Smooth muscle cell of trachea (primary cell): ENCODE results near the gene TSPY8. TPM values are rescaled to one million over a fixed set of nuclear protein-coding genes. Genes with fewer than 3 reads are reported as not detected.

Source experiments
- total RNA-seq: library from RNA; depleted of rRNA; stranded (reverse); fragments of >200 nt; gene quantifications from 2 replicates; pipeline ENCODE4 v1.2.1, GENCODE V29; 2014

The TSPY8 gene, protein sequence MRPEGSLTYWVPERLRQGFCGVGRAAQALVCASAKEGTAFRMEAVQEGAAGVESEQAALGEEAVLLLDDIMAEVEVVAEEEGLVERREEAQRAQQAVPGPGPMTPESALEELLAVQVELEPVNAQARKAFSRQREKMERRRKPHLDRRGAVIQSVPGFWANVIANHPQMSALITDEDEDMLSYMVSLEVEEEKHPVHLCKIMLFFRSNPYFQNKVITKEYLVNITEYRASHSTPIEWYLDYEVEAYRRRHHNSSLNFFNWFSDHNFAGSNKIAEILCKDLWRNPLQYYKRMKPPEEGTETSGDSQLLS
- total RNA-seq, result not detected in 2 replicates

DNA sequence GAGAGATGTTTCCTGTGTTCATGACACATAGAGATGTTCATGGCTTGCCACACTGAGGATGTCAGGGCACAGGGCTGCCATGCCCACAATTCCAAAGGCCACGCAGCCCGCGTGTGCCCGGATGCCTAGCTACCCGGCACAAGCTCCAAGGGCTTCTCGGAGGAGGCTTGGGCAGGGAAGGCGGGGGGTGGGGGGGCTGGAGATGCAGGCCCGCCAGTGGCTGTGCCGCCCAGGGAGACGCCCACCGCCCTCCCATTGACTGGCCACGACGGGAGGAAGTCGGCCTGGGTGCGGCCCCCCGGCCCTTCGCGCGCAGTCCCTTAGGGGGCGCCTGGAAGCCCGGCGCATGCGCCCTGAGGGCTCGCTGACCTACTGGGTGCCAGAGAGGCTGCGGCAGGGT, at the start of gene TSPY8:
Gene TSPY8 (plus strand): TSS at position 301 of the 400 bp plus-strand sequence. CDS start 46 bp downstream, at position 347.

GRCh38 chrY:9337164-9337563, 20.4 kb upstream of the TSPY8 start, which contains the start of gene TSPY4:
TSPY4 (plus strand) TSS chrY:9337464; CDS start chrY:9337510, 46 bp downstream.

DNA sequence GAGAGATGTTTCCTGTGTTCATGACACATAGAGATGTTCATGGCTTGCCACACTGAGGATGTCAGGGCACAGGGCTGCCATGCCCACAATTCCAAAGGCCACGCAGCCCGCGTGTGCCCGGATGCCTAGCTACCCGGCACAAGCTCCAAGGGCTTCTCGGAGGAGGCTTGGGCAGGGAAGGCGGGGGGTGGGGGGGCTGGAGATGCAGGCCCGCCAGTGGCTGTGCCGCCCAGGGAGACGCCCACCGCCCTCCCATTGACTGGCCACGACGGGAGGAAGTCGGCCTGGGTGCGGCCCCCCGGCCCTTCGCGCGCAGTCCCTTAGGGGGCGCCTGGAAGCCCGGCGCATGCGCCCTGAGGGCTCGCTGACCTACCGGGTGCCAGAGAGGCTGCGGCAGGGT, 40.5 kb downstream of the TSPY8 start, which contains the start of gene TSPY3:
Gene TSPY3 (plus strand): TSS at position 301 of the 400 bp plus-strand sequence. CDS start 46 bp downstream, at position 347.

Other genes with a start within 250 kb of the TSPY8 start
- gene TSPY4, start 20.3 kb upstream of the TSPY8 start, total RNA-seq, result not detected in 2 replicates
- not detected in 2 replicates for gene TSPY3, start 40.6 kb downstream of the TSPY8 start, total RNA-seq
- gene TSPY1, start 109.2 kb downstream of the TSPY8 start, total RNA-seq, result not detected in 2 replicates
- gene TSPY9, start 129.5 kb downstream of the TSPY8 start, total RNA-seq, result not detected in 2 replicates
- not detected in 2 replicates for gene TSPY10, start 170.1 kb downstream of the TSPY8 start, total RNA-seq